ENCODE measurements around the gene ADISSP. TPM values are rescaled to one million over a fixed set of nuclear protein-coding genes. Genes with fewer than 3 reads are reported as not detected.

The ADISSP gene
- total and polyA plus RNA-seq, 2 of the 13 experiments (the other 11 are each of a cell fraction or from before 2014, with no cell fraction given) = 38.3 to 90.6 TPM

DNA sequence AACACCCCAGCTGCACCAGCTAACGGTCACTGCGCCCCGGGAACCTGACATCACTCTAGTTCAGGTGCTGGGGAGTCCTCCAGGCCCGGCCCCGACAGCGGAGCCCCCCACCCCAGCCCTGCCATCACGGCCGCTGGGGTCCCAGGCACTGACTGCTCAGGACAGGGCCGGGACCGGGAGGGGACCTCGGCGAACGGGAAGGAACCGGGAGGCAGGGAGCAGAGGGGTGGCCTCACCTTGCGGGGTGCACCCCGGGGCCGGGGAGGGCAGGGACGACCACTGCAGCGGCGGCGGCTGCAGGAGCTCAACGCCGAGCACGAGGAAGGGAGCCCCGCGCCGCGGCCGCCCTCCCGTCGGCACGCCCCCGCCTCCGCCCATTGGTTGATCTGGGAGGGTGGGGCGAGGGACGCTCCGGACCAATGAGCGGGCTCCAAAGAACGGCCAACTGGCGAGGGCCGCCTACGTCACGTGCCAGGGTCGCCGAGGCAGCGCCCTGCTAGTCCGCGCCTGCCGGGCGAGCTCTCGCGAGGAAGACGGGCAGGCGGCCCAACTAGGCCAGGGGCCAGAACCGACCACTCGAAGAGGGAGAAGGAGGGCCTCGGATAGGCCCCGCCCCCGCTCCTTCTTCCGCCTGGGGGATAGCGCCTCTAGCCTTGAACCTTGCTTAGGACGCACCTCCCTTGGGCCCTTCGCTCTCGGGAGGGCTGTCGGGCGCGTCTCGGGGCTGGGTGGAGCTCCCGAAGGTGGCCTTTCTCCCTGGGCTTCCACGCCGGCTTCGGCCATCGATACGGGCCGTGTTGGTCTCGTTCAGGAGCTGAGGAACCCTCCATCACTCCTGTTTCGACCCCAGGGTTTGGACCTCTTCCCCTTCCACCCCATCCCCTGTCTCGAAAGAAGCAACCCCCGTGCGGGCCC is at the start of gene ADISSP (continued):
- peak; percentile 95 for TF ChIP-seq ZNF879 (CRISPR knock-in tag; IDR thresholded peaks at IDR 0.05)
- TF ChIP-seq, protein P1, sequence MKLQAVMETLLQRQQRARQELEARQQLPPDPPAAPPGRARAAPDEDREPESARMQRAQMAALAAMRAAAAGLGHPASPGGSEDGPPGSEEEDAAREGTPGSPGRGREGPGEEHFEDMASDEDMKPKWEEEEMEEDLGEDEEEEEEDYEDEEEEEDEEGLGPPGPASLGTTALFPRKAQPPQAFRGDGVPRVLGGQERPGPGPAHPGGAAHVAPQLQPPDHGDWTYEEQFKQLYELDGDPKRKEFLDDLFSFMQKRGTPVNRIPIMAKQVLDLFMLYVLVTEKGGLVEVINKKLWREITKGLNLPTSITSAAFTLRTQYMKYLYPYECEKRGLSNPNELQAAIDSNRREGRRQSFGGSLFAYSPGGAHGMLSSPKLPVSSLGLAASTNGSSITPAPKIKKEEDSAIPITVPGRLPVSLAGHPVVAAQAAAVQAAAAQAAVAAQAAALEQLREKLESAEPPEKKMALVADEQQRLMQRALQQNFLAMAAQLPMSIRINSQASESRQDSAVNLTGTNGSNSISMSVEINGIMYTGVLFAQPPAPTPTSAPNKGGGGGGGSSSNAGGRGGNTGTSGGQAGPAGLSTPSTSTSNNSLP (IDR thresholded peaks at IDR 0.05; ENCODE audit: low read depth, low read length) = no peak
- TF ChIP-seq, protein P2, sequence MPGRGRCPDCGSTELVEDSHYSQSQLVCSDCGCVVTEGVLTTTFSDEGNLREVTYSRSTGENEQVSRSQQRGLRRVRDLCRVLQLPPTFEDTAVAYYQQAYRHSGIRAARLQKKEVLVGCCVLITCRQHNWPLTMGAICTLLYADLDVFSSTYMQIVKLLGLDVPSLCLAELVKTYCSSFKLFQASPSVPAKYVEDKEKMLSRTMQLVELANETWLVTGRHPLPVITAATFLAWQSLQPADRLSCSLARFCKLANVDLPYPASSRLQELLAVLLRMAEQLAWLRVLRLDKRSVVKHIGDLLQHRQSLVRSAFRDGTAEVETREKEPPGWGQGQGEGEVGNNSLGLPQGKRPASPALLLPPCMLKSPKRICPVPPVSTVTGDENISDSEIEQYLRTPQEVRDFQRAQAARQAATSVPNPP (CRISPR knock-in tag; IDR thresholded peaks at IDR 0.05) = peak; percentile 28; the same call in 1 of the 2 replicates
- TF ChIP-seq, protein P3, sequence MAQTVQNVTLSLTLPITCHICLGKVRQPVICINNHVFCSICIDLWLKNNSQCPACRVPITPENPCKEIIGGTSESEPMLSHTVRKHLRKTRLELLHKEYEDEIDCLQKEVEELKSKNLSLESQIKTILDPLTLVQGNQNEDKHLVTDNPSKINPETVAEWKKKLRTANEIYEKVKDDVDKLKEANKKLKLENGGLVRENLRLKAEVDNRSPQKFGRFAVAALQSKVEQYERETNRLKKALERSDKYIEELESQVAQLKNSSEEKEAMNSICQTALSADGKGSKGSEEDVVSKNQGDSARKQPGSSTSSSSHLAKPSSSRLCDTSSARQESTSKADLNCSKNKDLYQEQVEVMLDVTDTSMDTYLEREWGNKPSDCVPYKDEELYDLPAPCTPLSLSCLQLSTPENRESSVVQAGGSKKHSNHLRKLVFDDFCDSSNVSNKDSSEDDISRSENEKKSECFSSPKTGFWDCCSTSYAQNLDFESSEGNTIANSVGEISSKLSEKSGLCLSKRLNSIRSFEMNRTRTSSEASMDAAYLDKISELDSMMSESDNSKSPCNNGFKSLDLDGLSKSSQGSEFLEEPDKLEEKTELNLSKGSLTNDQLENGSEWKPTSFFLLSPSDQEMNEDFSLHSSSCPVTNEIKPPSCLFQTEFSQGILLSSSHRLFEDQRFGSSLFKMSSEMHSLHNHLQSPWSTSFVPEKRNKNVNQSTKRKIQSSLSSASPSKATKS (CRISPR knock-in tag; IDR thresholded peaks at IDR 0.05) = no peak
- TF ChIP-seq, protein P4, sequence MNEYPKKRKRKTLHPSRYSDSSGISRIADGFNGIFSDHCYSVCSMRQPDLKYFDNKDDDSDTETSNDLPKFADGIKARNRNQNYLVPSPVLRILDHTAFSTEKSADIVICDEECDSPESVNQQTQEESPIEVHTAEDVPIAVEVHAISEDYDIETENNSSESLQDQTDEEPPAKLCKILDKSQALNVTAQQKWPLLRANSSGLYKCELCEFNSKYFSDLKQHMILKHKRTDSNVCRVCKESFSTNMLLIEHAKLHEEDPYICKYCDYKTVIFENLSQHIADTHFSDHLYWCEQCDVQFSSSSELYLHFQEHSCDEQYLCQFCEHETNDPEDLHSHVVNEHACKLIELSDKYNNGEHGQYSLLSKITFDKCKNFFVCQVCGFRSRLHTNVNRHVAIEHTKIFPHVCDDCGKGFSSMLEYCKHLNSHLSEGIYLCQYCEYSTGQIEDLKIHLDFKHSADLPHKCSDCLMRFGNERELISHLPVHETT (CRISPR knock-in tag; conservative IDR thresholded peaks at IDR 0.05) = peak; percentile 12
- TF ChIP-seq ZNF547 (CRISPR knock-in tag; IDR thresholded peaks at IDR 0.05) = peak; percentile 92
- peak; percentile 51 for TF ChIP-seq ESRRA (CRISPR knock-in tag; IDR thresholded peaks at IDR 0.05; ENCODE audit: low read depth)
- peak; percentile 63; the same call in 1 of the 2 replicates for TF ChIP-seq XBP1 (CRISPR knock-in tag; IDR thresholded peaks at IDR 0.05)
- TF ChIP-seq ZNF564 (CRISPR knock-in tag; IDR thresholded peaks at IDR 0.05) = peak; percentile 88
- TF ChIP-seq, protein P5, sequence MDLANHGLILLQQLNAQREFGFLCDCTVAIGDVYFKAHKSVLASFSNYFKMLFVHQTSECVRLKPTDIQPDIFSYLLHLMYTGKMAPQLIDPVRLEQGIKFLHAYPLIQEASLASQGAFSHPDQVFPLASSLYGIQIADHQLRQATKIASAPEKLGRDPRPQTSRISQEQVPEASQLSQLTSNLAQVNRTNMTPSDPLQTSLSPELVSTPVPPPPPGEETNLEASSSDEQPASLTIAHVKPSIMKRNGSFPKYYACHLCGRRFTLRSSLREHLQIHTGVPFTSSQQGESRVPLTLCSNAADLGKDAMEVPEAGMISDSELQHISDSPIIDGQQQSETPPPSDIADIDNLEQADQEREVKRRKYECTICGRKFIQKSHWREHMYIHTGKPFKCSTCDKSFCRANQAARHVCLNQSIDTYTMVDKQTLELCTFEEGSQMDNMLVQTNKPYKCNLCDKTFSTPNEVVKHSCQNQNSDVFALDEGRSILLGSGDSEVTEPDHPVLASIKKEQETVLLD (CRISPR knock-in tag; IDR thresholded peaks at IDR 0.05; ENCODE audit: low read depth) = no peak; the same call in 1 of the 2 replicates
- TF ChIP-seq, protein P6, sequence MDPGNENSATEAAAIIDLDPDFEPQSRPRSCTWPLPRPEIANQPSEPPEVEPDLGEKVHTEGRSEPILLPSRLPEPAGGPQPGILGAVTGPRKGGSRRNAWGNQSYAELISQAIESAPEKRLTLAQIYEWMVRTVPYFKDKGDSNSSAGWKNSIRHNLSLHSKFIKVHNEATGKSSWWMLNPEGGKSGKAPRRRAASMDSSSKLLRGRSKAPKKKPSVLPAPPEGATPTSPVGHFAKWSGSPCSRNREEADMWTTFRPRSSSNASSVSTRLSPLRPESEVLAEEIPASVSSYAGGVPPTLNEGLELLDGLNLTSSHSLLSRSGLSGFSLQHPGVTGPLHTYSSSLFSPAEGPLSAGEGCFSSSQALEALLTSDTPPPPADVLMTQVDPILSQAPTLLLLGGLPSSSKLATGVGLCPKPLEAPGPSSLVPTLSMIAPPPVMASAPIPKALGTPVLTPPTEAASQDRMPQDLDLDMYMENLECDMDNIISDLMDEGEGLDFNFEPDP (CRISPR knock-in tag; conservative IDR thresholded peaks at IDR 0.05) = no peak
- 0 out of 2 replicates have a peak, but pooled peaks have one; percentile 23 for TF ChIP-seq FOXM1 (CRISPR knock-in tag; IDR thresholded peaks at IDR 0.05)
- no peak; the same call in 1 of the 2 replicates for TF ChIP-seq FOSL2 (CRISPR knock-in tag; IDR thresholded peaks at IDR 0.05)
- TF ChIP-seq, protein P7, sequence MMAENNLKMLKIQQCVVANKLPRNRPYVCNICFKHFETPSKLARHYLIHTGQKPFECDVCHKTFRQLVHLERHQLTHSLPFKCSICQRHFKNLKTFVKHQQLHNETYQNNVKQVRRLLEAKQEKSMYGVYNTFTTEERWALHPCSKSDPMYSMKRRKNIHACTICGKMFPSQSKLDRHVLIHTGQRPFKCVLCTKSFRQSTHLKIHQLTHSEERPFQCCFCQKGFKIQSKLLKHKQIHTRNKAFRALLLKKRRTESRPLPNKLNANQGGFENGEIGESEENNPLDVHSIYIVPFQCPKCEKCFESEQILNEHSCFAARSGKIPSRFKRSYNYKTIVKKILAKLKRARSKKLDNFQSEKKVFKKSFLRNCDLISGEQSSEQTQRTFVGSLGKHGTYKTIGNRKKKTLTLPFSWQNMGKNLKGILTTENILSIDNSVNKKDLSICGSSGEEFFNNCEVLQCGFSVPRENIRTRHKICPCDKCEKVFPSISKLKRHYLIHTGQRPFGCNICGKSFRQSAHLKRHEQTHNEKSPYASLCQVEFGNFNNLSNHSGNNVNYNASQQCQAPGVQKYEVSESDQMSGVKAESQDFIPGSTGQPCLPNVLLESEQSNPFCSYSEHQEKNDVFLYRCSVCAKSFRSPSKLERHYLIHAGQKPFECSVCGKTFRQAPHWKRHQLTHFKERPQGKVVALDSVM (CRISPR knock-in tag; IDR thresholded peaks at IDR 0.05) = no peak; the same call in 1 of the 2 replicates
- TF ChIP-seq ZNF263 (CRISPR knock-in tag; IDR thresholded peaks at IDR 0.05) = no peak; the same call in 1 of the 2 replicates
- TF ChIP-seq ELF3 (CRISPR knock-in tag; IDR thresholded peaks at IDR 0.05) = peak; percentile 62

Data from HepG2 (cell line).